Activated gamma-delta T cell treated with anti-CD3 and anti-CD28 coated beads, Interleukin-2, amount 50 U/mL, for 16 hours (primary cell): ENCODE data around the gene DHRS1.

Experiments used
- DNase-seq: peaks from one replicate; pipeline ENCODE4 v3.0.0-alpha.2; 2020; ENCODE audit warnings: low read depth

The DHRS1 gene

DNA sequence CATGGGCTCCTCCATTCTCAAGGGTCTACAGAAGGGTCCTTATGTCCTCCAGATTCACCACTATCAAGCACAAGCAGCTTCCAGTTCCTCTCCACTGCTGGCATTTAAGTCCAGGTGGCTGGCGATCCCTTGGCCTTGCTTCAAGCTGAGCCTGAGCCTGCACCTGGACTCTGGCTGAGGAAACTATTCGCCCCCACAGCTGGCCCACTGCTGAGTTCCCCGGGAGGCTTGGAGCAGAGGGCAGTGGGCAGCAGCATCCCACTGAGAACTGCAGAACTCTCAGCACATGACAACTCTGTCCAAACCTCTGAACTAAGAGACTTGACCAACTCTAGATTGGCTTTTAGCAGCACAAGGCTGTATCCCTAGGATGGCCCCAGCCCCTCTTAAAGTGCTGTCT is 16.8 kb downstream of the DHRS1 start:
- DNase-seq, result no peak

DNA sequence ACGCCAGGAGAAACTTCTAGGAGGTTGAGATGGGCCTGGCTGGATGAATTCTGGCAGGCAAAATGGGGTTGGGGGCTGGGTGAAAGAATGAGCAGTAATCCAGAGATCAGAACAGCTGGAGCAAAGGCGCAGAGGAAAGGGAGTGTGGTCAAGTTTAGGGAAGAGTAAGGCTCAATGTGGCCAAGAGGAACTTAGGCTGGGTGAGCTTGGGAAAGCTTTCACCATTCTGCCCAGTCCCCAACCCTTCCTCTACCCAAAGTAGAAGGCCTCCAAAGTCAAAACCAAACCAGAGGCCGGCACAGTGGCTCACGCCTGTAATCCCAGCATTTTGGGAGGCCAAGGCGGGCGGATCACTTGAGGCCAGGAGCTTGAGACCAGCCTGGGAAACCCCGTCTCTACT is 17.9 kb downstream of the DHRS1 start:
- no peak for DNase-seq

DNA sequence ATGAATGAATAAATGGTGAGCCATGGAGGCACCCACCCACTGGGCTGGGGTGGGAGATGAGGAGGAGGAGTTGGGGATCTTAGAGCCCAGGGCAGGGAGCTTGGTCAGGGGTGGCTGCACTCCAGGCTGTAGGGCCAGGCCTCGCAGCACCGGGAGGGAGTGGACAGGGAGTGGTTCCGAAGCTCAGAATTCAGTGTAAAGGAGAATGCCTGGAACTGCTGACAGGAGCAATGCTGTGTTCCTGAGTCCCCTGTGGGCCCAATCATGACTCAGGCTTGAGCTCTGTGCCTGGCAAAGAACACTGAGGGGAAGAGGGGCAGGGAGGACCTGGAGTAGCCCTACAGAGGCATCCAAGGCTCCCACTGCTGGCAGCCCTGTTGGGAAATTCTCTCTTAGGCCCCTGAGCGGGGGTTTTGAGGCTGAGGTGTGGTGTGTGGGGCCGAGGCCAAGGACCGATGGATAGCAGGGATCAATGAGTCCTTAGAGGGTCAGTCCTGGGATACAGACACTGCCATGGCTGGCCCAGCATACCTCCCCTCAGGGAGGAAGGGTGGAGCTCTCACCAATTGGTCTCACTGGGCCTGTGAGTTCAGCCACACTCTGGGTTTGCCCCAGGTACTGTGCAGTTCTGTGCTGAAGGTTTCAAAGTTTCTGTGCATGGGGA is 18.7 kb downstream of the DHRS1 start:
- no peak for DNase-seq

DNA sequence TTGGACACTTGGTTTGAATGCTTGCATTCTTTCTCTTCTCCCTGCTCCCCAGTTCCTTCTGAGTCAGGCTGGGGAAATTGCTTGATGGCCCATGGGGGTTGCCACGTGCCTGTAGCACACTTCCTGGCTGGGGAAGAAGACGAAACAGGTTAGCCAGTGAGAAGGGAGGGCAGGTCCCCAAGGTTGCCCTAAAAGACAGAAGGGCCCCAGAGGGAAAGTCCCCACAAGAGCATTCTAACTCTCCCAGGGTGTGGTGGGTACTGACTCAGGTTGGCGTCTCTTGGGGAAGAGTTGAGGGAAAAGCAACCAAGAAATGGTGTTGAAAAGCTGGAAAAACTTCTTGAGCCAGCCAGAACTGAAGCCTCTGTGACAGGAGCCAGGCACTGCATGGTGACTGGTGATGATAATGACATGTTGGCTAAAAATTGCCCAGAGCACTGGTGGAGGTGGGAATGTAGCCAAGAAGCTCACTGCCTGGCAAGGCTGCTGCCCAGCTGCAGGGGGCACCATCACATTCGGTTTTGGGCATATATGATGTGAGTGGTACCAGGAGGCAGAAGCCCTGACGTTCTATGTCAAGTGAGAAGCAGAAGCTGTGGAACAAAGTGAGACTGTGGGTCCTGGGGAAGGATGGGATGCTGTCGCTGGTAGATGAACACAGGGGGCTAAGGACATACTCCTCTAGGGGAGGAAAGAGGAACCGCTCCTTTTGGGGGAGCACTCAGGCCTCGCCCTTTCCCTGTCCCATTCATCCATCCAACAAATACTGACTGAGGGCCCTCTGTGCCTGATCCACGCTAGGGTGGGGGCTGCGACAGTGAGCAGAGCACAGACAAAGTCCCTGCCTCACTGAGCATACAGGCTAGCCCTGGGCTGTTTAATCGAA is 20.0 kb downstream of the DHRS1 start:
- no peak for DNase-seq

DNA sequence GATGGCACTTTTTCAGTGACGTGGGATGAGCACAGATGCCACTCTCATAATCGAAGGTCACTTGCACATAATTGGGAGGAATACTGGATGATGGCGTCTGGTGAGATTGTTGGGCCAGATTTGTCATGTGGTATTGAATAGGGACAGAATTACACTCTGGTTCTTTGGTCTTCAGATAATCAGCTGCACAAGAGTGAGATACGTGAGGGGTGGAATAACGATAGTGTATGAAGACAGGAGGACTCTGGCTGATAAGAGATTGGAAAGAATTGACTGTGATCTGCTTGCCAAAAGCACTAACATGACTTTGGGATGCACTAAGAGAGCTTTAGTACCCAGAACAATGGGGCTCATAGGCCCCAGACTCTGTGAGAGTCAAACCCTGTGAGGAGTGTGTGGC is 21.2 kb downstream of the DHRS1 start:
- no peak for DNase-seq

DNA sequence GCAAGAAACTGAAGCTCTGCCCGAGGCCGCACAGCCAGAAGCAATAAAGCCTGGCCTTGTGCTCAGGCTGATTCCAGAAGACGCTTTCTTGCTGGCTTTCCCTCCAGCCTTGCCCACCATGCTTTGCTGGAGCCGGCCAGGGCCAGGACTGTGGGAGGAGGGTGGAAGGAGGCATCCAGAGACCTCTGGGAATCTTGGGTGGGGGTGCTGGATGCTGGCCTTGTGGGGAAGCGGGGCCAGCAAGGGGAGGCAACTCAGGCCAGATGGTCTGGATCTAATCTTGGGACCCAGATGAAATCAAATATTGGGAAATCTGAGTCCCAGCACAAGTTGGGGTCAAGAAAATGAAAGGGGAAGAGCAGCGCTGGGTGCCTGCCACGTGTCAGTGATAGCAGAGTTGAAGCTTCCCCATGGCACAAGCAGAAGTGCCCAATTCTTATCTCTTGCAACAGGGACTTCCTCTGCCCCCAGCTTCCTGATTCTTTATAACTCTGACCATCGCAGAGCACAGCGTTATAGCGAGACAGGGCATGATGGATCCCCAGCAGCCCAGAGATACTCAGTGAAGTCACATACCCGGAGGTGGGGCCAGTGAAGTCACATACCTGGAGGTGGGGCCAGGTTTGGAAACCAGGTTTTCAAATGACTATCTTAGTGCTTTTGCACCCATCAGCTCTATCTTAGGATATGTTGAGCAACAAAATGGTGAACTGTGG is 21.8 kb downstream of the DHRS1 start:
- no peak for DNase-seq

DNA sequence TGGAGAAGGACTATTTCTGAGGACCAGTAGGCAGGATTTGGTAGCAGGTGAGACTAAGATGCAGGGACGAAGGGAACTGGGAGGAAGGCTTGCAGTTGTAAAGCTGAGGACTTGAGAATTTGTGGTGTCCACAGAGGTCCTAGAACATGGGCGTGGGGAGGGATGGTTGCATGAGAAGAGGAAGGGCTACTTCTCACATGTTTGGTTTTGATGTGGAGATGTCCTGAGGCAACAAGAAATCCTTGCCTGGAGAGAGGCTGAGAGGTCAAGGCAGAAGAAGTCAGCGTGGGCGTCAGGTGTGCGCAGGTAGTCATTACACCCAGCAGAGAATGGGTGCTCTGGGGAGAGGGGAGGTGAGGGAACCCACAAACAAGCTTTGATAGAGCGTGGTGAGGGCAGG is 22.5 kb downstream of the DHRS1 start:
- no peak for DNase-seq

DNA sequence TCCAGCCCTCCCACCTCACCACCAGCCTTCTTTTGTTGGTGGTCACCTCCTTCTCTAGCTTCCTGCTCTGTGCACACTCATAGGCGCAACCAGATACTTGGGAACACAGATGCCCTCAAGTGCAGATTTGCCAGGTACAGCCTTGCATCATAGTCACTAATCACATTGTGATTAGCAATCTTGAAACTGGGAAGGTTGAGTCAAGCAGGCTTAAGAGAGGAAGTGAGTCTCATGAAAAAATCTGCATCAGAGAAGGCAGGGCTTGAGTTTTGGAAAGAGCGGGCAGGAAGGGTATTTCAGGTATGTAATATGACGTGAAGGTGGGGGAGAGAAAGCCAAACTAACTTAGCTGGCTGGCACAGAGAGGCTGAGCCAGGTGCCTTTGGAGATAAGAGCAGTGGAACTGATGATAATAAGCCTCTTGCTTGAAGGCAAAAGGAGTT is 25.5 kb downstream of the DHRS1 start:
- DNase-seq, result no peak

DNA sequence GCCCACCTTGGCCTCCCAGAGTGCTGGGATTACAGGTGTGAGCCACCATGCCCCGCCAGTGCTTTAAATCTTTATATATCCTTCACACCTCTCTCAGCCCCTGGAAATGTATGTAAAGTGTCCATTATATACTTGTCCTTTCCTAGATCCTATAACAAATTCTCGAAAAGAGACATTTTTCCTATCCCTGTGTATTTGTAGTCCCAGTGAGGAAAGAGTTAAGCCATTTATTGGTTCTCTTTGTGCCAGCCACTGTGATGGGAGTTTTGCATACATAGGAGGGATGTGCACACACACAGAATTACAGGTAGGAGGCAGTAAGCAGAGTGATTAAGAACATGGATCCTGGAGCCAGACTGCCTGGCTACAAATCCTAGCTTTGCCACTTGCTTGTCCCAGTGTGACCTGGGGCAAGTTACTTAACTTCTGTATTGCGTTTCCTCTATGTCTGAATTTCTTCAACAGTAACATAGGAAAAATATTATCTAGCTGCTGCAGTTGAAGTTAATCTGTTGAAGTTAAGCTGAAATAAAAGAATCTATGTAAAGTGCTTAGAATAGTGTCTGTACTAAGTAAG is 26.1 kb downstream of the DHRS1 start:
- no peak for DNase-seq

DNA sequence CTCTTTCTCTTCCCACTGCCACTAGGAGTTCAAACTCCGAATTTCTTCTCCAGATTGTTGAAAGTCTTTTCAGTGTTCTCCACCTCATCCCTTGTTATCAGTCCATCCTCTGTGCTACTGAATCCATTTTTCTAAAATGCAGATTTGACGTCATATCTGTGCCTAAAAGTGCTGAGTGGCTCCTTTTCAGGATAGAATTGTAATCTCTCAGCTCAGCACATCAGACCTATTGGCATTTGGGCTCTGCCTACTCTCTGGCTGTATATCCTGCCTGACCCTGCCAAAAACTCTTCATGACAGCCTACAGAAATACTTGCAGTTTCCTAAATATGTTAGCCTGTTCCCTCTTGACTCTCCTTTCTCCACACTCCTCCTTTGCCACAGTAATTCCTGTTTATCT is 27.1 kb downstream of the DHRS1 start:
- DNase-seq, result no peak

DNA sequence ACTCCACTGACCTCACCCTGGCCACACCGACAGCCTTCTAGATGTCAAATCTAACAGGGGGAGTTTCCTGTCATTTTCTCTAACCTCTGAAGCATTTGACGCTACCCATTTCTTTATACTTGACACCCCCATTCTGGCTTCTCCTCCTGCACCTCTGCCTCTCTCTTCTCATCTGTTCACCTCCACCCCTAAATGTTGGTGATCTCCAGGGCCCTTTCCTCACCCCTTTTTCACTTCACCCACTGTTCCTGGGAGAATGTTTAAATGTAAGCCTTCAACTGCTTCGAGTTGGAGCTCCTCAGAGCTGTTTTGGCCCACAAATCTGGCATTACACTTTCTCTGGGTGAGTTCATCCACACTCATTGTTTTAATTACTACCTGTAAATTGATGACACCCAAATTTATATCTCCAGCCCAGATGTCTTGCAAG is 27.7 kb downstream of the DHRS1 start:
- no peak for DNase-seq

DNA sequence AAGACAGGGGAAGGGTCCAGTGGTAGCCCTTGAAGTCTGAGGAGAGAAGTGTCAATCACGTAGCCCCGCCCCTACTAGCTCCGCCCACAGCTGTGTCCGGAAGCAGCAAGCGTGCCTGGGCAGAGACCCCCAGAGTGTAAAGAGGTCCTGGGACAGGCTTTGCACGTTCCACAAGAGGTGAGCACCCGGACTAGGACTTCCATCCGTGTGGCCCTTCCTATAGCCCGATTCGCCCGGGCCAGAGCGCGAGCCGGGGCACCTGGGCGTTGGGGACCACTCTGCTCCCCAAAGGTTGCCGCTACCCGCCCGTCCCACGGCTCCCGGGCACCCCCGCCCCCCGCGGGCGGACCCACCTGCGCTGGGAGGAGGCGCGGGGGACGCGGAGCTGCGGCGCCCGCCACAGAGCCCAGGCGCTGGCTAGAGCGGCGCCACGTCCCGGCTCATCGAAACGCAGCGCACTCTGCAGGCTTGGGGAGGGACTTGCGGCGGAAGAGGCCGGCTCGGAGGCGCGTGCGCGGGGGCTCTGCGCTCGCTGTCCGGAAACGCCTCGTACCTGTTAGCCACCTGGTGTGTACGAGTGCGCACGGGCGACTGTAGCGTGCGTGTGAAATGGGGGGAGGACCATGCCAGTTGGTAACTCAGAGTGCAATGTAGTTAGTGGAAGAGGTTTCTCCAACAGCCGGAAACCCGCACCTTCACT is 28.3 kb downstream of the DHRS1 start, which contains the start of gene RABGGTA:
Gene RABGGTA, minus strand, starts transcription at position 464 of the 700 bp plus-strand sequence. CDS start 482 bp downstream, outside the sequence.
- DNase-seq, result peak; percentile 82

DNA sequence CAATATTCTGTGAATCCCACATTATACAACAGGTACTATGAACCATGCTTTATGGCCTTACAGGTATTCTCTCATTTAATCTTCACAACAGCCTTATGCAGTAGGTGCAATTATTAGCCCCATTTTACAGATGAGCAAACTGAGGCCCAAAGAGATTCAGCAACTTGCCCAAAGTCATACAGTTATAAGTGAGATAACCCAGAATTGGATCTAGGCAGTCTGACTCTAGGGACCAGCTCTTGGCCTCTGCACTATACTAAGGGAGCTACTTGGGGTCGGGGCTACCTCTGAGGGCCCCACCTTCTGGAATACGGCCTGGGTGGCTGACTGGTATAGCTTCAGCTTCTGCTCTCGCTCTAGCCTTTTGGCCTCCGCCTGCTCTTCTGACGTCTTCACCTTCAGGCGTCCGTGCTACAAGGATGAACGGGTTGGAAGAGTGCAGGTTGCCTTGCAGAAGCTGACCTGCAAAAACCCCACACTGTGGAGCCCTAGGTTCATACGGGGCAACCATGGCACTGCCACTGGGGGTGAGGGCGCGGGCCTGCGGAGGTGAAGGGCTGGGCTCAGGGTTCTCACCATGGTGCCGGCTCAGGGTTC is 28.9 kb downstream of the DHRS1 start:
- no peak for DNase-seq

DNA sequence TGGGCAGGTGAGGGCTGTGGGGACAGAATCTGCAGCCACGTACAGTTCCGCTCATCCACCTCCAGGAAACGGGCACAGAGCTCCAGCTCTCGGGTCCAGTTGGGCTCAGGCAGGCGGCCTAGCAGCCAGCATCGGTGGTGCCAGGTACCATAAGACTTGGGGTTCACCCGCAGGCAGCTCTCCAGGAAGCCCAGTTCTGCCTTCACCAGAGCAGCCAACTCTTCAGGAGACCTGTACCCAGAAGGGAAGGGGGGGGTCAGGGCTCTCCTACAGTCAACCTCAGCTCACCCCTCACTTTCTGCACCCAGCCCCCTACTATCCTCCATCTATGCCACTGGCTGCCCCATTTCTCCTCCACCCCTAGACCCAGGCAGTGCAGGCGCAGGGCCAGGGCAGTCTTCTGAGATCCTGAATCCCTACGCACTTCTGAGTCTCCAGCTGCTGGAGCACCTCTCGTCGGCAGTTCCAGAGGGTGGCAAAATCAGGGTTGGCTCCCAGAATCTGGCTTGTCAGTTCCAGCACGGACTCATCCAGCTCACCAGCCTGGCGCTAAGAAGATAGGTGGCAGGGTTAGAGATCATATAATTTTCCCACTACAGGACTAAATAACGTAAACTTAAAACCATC is 29.6 kb downstream of the DHRS1 start:
- no peak for DNase-seq

DNA sequence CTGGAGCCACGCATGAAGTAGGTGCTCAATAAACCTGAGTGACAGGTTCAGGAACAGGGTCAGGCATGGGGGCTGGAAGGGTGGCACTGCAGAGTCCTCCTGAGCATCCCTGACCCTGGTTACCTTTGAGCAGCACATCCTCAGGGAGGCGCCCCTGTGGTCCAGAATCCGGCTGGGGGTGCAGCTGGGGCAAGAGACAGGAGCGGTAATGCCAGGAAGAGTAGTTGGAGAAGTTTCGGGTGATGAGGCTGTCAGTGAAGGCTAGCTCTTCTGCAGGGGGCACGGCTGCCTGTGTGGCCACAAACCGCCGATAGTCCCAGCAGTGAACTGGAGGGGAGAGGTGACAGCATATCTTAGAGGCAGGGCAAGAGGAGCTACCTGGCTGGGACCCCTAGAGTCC is 30.2 kb downstream of the DHRS1 start:
- DNase-seq, result no peak

DNA sequence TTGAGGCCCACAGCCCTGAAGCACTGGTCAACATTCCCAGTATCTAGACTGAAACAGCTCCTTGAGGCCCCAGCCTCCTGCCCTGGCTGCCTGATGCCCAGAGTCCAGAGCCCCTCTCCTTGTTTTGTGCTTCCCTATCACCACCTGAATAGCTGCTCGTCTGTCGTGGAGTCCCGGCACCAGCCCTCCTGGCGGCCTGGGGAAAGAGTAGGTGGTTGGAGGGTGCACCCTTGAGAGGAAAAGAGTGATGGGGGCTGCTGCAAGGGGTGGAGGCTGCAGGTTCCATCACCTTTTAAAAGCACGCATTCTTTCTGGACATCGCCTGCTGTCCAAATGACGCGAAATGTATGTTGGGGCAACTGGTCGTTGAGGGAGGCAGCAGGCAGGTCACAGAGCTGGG is 31.4 kb downstream of the DHRS1 start:
- DNase-seq, result no peak

DNA sequence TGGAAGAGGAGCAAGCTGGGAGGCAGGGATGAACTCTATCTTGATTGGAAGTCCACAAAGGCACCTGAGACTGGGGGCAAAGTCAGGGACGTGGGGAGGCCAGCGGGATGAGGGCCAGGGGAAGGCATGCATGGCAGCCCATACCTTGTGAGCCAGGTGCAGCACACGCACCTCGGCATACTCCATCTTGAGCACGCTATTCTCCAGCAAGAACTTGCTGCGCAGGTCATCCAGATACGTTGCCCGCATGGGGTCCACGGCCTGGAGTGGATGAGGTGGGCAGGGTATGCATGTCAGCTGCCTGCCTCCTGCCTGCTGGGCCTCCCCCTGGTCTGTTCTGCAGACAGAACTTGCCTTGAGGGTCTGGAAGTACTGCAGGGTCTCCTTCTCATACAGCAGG is 32.1 kb downstream of the DHRS1 start:
- DNase-seq, result no peak

DNA sequence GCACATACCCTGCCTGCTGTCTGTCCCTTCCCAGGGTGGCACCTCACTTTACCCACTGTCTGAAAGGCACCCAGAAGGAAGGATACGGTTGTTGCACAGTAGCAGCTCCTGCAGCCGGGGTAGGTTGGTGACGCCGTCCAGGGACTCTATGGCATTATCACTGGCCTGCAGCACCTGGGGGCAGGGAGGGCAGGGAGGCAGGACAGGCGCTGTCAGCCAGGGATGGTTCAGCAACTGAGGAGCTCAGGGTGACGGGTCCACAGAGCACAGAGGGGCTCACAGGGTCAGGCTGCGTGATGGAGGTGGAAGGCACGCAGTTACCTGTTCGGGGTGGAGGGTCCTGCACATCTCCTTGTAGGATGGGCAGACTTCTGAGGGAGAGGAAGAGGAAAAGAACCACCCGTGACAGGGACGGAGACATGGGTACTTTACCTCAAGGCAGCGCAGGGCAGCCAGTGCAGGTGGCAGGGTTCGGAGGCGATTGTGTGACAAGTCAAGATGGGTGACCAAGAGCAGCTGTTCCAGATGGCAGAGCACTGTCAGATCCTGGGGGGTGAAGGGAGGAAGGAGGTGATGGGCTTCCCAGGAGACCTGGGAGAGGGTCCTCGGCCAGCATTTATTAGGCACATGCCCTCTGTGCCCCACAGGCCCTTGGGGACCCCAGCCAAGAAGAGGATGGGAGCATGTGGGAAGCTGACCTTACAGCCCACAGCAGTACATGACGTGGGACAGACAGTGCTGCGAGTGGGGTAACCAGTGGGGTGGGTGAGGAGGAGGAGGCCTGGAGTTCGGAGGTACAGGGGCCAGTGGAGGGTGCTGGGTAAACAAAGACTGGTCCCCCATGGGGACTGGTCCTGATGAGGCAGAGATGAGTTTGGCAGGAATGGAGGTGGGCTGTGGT is 33.0 kb downstream of the DHRS1 start:
- no peak for DNase-seq

DNA sequence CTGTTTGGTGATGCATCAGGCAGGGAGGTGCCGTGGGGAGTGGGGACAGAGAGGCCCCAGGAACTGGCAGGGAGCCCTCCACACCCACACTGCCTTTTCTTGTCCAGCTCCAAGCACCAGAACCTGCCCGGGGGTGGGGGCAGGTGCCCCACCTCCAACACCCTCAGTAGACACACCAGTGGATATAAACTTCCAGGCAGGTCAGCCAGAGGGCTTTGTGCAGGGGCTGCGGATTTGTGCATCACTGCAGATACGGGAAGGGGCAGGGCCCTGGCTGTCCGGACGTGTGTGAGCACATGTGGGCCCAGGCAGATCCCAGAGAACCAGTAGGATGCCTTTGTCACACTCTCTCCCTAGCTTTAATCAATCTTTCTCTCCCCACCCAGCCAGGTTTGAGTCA is 35.3 kb downstream of the DHRS1 start:
- no peak for DNase-seq

DNA sequence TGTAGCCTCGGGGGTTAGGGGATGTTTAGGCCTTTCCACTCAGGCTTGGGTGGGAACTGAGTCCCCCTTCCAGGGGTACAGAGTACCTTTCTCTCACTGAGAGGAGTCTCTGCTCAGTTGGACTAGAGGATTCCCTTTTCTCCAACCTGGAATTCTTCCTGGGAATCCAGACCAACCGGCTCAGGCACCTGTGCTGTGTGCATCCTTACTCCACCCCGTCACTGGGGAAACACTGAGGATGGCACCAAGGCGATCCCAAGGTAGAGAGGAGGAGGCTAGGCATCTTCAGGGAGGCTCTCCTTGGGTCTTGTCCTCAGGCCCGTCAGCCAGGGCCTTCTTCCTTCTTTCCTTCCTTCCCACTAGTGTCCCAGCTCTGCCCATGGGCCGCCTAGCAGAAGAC is 35.7 kb downstream of the DHRS1 start:
- no peak for DNase-seq
